HEK293 (cell line): Measurements from ENCODE around the gene PTTG1.

Experiments used
- OVOL3 ChIP-seq: fragments of 450-650 bp; formaldehyde crosslinking; IDR thresholded peaks from 2 replicates; pipeline ENCODE4 v1.5.1; 2016; ENCODE audit warnings: missing biosample characterization, missing genetic modification characterization
- ZBTB10 ChIP-seq: fragments of 450-650 bp; formaldehyde crosslinking; IDR thresholded peaks from 2 replicates; pipeline ENCODE4 v1.5.1; 2016; ENCODE audit warnings: missing biosample characterization, missing genetic modification characterization
- ZBTB6 ChIP-seq: fragments of 450-650 bp; formaldehyde crosslinking; IDR thresholded peaks from 2 replicates; pipeline ENCODE4 v1.5.1; 2017; ENCODE audit warnings: missing biosample characterization, missing genetic modification characterization
- ZEB2 ChIP-seq: fragments of 450-650 bp; formaldehyde crosslinking; IDR thresholded peaks from 2 replicates; pipeline ENCODE4 v1.5.1; 2016; ENCODE audit warnings: missing biosample characterization, missing genetic modification characterization
- ZFP69B ChIP-seq: fragments of 450-650 bp; formaldehyde crosslinking; IDR thresholded peaks from 2 replicates; pipeline ENCODE4 v1.5.1; 2016; ENCODE audit warnings: missing biosample characterization, missing genetic modification characterization
- ZNF146 ChIP-seq: fragments of 450-650 bp; formaldehyde crosslinking; IDR thresholded peaks from 2 replicates; pipeline ENCODE4 v1.5.1; 2016; ENCODE audit warnings: missing biosample characterization, missing genetic modification characterization
- ZNF148 ChIP-seq: fragments of 450-650 bp; formaldehyde crosslinking; IDR thresholded peaks from 2 replicates; pipeline ENCODE4 v1.5.0; 2017; ENCODE audit warnings: missing biosample characterization, missing genetic modification characterization, borderline replicate concordance
- ZNF16 ChIP-seq: fragments of 450-650 bp; formaldehyde crosslinking; IDR thresholded peaks from 2 replicates; pipeline ENCODE4 v1.5.1; 2016; ENCODE audit warnings: low read depth, missing biosample characterization, missing genetic modification characterization
- ZNF239 ChIP-seq: fragments of 450-650 bp; formaldehyde crosslinking; IDR thresholded peaks from 2 replicates; pipeline ENCODE4 v1.5.1; 2016; ENCODE audit warnings: missing biosample characterization, missing genetic modification characterization
- ZNF274 ChIP-seq, 2 experiments: fragments of 200-500 bp in 1 of 2; fragments of 450-650 bp in 1 of 2; sonication (Bioruptor generic) in 1 of 2; formaldehyde crosslinking in 1 of 2; IDR thresholded peaks; 2 replicates each; pipeline versions ENCODE4 v1.5.1 to v1.6.1; 2014 to 2016; ENCODE audit warnings: borderline replicate concordance in 1 of 2, inconsistent platforms in 1 of 2, low read length in 1 of 2, missing biosample characterization in 1 of 2, missing genetic modification characterization in 1 of 2
- ZNF350 ChIP-seq: fragments of 450-650 bp; formaldehyde crosslinking; IDR thresholded peaks from 2 replicates; pipeline ENCODE4 v1.5.0; 2017; ENCODE audit warnings: missing biosample characterization, mild to moderate bottlenecking, missing genetic modification characterization
- ZNF354C ChIP-seq: fragments of 450-650 bp; formaldehyde crosslinking; IDR thresholded peaks from 2 replicates; pipeline ENCODE4 v1.5.1; 2016; ENCODE audit warnings: missing biosample characterization, missing genetic modification characterization, low read depth, borderline replicate concordance
- ZNF664 ChIP-seq: fragments of 450-650 bp; formaldehyde crosslinking; IDR thresholded peaks from 2 replicates; pipeline ENCODE4 v1.5.1; 2016; ENCODE audit warnings: missing biosample characterization, missing genetic modification characterization
- ZNF701 ChIP-seq: fragments of 450-650 bp; formaldehyde crosslinking; IDR thresholded peaks from 2 replicates; pipeline ENCODE4 v1.5.1; 2016; ENCODE audit warnings: missing biosample characterization, missing genetic modification characterization
- ZNF837 ChIP-seq: fragments of 450-650 bp; formaldehyde crosslinking; IDR thresholded peaks from 2 replicates; pipeline ENCODE4 v1.5.1; 2016; ENCODE audit warnings: missing biosample characterization, missing genetic modification characterization
- TF ChIP-seq, protein P1 (sequence below): fragments of 450-650 bp; formaldehyde crosslinking; IDR thresholded peaks from 2 replicates; pipeline ENCODE4 v1.5.1; 2016; ENCODE audit warnings: missing biosample characterization, missing genetic modification characterization, borderline replicate concordance
- TF ChIP-seq, protein P2 (sequence below): fragments of 450-650 bp; formaldehyde crosslinking; IDR thresholded peaks from 2 replicates; pipeline ENCODE4 v1.5.1; 2017; ENCODE audit warnings: missing biosample characterization, missing genetic modification characterization
- TF ChIP-seq, protein P3 (sequence below): fragments of 450-650 bp; formaldehyde crosslinking; conservative IDR thresholded peaks from 2 replicates; pipeline ENCODE4 v1.5.1; 2016; ENCODE audit warnings: low read depth, missing biosample characterization, missing genetic modification characterization
- TF ChIP-seq, protein P4 (sequence below): fragments of 450-650 bp; formaldehyde crosslinking; IDR thresholded peaks from 2 replicates; pipeline ENCODE4 v1.5.1; 2016; ENCODE audit warnings: missing biosample characterization, missing genetic modification characterization

PTTG1 gene

GRCh38 chr5:160421625-160422258 lies at the start of gene PTTG1 (continued):
- TF ChIP-seq ZNF274 (IDR thresholded peaks at IDR 0.05; ENCODE audit: low read length): no peak
- TF ChIP-seq ZNF274 (tag by site-specific recombination; IDR thresholded peaks at IDR 0.05; ENCODE audit: borderline replicate concordance): no peak
- TF ChIP-seq ZBTB6 (tag by site-specific recombination): no peak
- no peak for TF ChIP-seq ZNF837 (tag by site-specific recombination)
- TF ChIP-seq, protein P1, sequence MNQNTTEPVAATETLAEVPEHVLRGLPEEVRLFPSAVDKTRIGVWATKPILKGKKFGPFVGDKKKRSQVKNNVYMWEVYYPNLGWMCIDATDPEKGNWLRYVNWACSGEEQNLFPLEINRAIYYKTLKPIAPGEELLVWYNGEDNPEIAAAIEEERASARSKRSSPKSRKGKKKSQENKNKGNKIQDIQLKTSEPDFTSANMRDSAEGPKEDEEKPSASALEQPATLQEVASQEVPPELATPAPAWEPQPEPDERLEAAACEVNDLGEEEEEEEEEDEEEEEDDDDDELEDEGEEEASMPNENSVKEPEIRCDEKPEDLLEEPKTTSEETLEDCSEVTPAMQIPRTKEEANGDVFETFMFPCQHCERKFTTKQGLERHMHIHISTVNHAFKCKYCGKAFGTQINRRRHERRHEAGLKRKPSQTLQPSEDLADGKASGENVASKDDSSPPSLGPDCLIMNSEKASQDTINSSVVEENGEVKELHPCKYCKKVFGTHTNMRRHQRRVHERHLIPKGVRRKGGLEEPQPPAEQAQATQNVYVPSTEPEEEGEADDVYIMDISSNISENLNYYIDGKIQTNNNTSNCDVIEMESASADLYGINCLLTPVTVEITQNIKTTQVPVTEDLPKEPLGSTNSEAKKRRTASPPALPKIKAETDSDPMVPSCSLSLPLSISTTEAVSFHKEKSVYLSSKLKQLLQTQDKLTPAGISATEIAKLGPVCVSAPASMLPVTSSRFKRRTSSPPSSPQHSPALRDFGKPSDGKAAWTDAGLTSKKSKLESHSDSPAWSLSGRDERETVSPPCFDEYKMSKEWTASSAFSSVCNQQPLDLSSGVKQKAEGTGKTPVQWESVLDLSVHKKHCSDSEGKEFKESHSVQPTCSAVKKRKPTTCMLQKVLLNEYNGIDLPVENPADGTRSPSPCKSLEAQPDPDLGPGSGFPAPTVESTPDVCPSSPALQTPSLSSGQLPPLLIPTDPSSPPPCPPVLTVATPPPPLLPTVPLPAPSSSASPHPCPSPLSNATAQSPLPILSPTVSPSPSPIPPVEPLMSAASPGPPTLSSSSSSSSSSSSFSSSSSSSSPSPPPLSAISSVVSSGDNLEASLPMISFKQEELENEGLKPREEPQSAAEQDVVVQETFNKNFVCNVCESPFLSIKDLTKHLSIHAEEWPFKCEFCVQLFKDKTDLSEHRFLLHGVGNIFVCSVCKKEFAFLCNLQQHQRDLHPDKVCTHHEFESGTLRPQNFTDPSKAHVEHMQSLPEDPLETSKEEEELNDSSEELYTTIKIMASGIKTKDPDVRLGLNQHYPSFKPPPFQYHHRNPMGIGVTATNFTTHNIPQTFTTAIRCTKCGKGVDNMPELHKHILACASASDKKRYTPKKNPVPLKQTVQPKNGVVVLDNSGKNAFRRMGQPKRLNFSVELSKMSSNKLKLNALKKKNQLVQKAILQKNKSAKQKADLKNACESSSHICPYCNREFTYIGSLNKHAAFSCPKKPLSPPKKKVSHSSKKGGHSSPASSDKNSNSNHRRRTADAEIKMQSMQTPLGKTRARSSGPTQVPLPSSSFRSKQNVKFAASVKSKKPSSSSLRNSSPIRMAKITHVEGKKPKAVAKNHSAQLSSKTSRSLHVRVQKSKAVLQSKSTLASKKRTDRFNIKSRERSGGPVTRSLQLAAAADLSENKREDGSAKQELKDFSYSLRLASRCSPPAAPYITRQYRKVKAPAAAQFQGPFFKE (tag by site-specific recombination): no peak
- TF ChIP-seq ZNF16 (tag by site-specific recombination): no peak
- no peak for TF ChIP-seq ZBTB10 (tag by site-specific recombination)
- TF ChIP-seq, protein P2, sequence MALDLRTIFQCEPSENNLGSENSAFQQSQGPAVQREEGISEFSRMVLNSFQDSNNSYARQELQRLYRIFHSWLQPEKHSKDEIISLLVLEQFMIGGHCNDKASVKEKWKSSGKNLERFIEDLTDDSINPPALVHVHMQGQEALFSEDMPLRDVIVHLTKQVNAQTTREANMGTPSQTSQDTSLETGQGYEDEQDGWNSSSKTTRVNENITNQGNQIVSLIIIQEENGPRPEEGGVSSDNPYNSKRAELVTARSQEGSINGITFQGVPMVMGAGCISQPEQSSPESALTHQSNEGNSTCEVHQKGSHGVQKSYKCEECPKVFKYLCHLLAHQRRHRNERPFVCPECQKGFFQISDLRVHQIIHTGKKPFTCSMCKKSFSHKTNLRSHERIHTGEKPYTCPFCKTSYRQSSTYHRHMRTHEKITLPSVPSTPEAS (tag by site-specific recombination): no peak
- no peak for TF ChIP-seq ZNF701
- TF ChIP-seq ZNF239 (tag by site-specific recombination): no peak
- TF ChIP-seq, protein P3, sequence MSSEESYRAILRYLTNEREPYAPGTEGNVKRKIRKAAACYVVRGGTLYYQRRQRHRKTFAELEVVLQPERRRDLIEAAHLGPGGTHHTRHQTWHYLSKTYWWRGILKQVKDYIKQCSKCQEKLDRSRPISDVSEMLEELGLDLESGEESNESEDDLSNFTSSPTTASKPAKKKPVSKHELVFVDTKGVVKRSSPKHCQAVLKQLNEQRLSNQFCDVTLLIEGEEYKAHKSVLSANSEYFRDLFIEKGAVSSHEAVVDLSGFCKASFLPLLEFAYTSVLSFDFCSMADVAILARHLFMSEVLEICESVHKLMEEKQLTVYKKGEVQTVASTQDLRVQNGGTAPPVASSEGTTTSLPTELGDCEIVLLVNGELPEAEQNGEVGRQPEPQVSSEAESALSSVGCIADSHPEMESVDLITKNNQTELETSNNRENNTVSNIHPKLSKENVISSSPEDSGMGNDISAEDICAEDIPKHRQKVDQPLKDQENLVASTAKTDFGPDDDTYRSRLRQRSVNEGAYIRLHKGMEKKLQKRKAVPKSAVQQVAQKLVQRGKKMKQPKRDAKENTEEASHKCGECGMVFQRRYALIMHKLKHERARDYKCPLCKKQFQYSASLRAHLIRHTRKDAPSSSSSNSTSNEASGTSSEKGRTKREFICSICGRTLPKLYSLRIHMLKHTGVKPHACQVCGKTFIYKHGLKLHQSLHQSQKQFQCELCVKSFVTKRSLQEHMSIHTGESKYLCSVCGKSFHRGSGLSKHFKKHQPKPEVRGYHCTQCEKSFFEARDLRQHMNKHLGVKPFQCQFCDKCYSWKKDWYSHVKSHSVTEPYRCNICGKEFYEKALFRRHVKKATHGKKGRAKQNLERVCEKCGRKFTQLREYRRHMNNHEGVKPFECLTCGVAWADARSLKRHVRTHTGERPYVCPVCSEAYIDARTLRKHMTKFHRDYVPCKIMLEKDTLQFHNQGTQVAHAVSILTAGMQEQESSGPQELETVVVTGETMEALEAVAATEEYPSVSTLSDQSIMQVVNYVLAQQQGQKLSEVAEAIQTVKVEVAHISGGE (tag by site-specific recombination): 0 out of 2 replicates have a peak, but pooled peaks have one; percentile 31
- TF ChIP-seq ZEB2 (tag by site-specific recombination): no peak
- no peak for TF ChIP-seq ZNF148
- no peak for TF ChIP-seq ZNF146 (tag by site-specific recombination)
- TF ChIP-seq ZNF354C: no peak
- no peak for TF ChIP-seq OVOL3 (tag by site-specific recombination)
- TF ChIP-seq, protein P4, sequence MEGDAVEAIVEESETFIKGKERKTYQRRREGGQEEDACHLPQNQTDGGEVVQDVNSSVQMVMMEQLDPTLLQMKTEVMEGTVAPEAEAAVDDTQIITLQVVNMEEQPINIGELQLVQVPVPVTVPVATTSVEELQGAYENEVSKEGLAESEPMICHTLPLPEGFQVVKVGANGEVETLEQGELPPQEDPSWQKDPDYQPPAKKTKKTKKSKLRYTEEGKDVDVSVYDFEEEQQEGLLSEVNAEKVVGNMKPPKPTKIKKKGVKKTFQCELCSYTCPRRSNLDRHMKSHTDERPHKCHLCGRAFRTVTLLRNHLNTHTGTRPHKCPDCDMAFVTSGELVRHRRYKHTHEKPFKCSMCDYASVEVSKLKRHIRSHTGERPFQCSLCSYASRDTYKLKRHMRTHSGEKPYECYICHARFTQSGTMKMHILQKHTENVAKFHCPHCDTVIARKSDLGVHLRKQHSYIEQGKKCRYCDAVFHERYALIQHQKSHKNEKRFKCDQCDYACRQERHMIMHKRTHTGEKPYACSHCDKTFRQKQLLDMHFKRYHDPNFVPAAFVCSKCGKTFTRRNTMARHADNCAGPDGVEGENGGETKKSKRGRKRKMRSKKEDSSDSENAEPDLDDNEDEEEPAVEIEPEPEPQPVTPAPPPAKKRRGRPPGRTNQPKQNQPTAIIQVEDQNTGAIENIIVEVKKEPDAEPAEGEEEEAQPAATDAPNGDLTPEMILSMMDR (tag by site-specific recombination): no peak
- TF ChIP-seq ZNF350: no peak
- no peak for TF ChIP-seq ZNF664
- TF ChIP-seq ZFP69B (tag by site-specific recombination): 0 out of 2 replicates have a peak, but pooled peaks have one; percentile 36
